M059J (cell line): ENCODE data around the gene KRTAP12-2. TPM values are rescaled to one million over a fixed set of nuclear protein-coding genes. Genes with fewer than 3 reads are reported as not detected.
"Not testable (repeated sequence)": the region's sequence is repeated elsewhere in the genome, so short reads cannot be mapped to it uniquely, and the experiment has no call there.

Source experiments
- DNase-seq: peaks from one replicate; pipeline ENCODE4 v3.0.0-alpha.2; 2012; ENCODE audit warnings: low read depth
- total RNA-seq: library from RNA; depleted of rRNA; stranded (reverse); fragments of >200 nt; shearing (Covaris generic); gene quantifications from 2 replicates; pipeline ENCODE4 v1.2.3, GENCODE V29; 2014

KRTAP12-2 gene
- total RNA-seq, 1 experiment from 2014 or later = not detected

- no peak for DNase-seq
Measured at GRCh38 chr21:44702111-44702972, 35.6 kb upstream of the KRTAP12-2 start.

DNA sequence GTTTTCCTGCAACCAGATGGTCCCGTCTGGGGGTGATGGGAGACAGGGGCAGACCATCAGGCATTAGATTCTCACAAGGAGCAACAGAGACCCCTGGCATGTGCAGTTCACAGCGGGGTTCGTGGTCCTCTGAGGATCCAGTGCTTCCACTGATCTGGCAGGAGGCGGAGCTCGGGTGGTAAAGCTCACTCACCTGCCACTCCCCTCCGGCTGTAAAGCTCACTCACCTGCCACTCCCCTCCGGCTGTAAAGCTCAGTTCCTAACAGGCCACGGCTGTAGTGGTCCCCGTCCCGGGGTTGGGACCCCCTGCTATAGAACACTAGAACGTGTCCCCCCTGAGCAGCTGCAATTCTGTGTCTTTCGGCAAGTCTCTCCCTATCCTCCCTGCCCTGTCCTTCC lies 34.8 kb upstream of the KRTAP12-2 start:
- DNase-seq = no peak

GRCh38 chr21:44701023-44701400 lies 34.3 kb upstream of the KRTAP12-2 start:
- no peak for DNase-seq

- DNase-seq = no peak
Measured at GRCh38 chr21:44700101-44701022, 33.6 kb upstream of the KRTAP12-2 start.

DNA sequence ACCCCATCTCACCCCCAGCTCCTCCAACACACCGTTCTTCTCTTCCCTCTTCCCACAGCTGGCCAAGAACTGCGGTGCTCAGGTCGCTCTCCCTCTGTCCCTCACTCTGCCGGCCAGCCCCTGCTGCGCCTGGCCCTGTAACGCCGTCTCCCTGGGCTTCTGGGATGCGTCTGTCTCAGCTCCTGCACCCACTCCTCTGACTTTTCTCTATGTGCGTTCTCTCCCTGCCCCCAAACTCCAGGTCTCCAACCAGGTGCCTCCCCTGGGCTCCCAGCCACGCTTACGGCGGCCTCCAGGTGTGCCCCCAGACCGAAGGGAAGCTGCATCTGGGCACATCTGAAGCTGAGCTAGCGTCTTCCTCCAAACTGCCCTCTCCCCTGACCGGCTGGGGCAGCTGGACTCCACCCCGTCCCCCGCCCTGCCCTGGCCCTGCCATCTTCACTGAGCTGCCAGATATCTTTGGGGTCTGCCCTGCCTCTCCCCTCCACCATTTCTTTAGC lies 32.8 kb upstream of the KRTAP12-2 start:
- DNase-seq = no peak

GRCh38 chr21:44697811-44698734 lies 31.3 kb upstream of the KRTAP12-2 start:
- DNase-seq = peak; percentile 13

DNA sequence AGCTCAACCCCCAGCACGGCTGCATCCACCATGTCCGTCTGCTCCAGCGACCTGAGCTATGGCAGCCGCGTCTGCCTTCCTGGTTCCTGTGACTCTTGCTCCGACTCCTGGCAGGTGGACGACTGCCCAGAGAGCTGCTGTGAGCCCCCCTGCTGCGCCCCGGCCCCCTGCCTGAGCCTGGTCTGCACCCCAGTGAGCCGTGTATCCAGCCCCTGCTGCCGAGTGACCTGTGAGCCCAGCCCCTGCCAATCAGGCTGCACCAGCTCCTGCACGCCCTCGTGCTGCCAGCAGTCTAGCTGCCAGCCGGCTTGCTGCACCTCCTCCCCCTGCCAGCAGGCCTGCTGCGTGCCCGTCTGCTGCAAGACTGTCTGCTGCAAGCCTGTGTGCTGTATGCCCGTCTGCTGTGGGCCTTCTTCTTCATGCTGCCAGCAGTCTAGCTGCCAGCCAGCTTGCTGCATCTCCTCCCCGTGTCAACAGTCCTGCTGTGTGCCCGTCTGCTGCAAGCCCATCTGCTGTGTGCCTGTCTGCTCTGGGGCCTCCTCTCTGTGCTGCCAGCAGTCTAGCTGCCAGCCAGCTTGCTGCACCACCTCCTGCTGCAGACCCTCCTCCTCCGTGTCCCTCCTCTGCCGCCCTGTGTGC lies 30.6 kb upstream of the KRTAP12-2 start, which contains the start of gene KRTAP10-12:
Gene KRTAP10-12 (plus strand): TSS at position 1 of the 639 bp plus-strand sequence. CDS start 30 bp downstream, at position 31.
- DNase-seq = not testable (repeated sequence)

GRCh38 chr21:44696572-44696971 lies 29.8 kb upstream of the KRTAP12-2 start:
- DNase-seq = no peak

DNA sequence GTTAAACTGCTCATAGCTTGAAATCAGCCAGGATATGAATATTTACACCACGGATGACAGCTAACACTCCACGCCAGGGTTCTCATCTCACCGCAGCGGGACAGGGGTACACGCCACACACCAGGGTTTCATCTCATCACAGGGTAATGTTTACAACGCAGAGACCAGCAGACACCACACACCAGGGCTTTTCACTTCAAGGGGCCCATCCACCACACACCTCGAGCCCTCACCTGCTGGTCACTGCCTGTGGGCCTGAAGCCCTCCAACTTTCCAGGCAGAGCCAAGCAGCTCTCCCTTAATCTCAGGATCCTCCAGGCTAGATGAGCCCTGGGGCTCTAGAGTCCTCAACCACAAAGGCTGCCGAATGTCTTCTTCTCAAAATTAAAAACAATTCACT lies 28.9 kb upstream of the KRTAP12-2 start:
- DNase-seq = no peak

DNA sequence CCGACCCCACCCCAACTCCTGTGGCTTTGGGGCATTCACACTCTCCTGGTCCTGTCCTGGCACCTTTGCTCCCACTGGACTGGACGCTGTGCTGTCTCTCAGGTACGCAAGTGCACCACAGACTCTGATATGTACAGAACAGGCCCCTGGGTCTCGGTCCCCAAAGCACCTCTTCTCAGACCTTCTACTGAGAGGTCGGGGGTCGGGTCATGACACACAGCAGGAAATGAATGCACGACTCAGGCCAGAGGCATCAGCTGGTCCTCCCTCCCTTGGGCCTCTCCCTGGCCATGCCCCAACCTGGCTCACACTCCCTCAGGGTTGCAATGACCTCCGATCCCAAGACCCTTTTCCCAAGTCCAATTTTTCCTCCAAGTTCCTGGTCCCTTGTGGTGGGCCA lies 28.5 kb upstream of the KRTAP12-2 start:
- no peak for DNase-seq

- no peak for DNase-seq
Measured at GRCh38 chr21:44694776-44695175, 28.0 kb upstream of the KRTAP12-2 start.

DNA sequence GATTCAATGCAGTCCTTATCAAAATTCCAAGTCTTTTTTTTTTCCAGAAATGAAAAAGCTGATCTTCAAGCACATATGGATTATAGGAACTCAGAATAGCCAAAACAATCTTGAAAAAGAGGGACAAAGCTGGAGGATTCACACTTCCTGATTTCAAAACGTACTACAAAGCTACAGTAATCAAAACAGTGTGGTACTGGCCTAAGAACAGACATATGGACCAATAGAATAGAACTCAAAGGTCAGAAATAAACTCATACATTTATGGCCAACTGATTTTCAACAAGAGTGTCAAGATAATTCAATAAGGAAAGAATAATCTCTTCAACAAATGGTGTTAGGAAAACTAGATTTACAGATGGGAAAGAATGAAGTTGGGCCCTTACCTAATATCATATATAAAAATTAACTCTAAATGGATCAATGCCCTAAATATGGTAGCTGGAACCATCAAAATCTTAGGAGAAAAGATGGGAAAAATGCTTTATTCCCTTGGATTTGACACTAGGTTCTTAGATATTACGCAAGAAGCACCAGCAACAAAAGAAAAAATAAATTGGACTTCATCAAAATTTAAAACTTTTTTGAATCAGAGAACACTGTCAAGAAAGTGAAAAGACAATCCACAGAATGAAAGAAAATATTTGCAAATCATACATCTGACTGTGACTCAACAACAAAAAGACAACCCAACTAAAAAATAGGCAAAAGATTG lies 26.2 kb upstream of the KRTAP12-2 start:
- no peak for DNase-seq

GRCh38 chr21:44691686-44692085 lies 25.0 kb upstream of the KRTAP12-2 start:
- DNase-seq = no peak

GRCh38 chr21:44689740-44690139 lies 23.0 kb upstream of the KRTAP12-2 start:
- DNase-seq = not testable (repeated sequence)

- DNase-seq = no peak
Measured at GRCh38 chr21:44687671-44688070, 20.9 kb upstream of the KRTAP12-2 start.

GRCh38 chr21:44686843-44687561 lies 20.3 kb upstream of the KRTAP12-2 start:
- no peak for DNase-seq

DNA sequence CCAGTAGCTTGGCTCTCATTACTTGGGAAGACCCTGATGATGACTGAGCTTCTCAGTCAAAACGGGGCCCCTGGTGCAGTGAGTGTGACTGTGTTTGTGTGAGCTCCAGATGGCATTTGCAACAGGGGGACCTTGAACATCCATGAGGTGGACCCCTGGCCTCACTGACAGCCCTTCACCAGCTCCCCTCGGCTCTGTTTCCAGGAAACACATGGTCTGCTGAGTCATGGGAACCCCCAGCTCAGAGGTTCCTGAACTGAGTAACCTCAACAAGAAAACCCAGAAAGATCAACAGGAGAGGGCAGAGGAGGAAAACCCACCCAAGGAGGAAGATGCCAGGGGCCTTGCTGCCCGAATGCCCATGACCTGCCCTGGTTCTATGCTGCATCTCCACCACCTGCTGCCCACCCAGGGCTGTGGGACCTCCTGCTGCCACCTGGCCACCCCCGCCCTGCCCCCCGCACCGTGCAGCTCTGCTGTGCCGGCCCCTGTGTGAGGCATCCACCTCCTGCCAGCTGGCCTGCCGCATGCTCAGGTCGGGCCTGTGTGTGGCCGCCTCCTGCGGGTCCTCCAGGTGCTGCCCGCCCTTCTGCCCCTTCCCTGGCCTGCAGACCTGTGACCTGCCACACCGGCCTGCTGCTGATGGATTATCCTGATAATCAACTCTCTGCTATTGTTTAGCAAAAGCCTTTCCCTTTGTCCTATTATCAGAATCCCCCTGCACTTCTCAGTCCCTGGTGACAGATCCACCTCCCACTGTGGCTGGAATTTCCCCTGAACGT lies 19.5 kb upstream of the KRTAP12-2 start:
- DNase-seq = no peak

- DNase-seq = not testable (repeated sequence)
Measured at GRCh38 chr21:44685050-44685449, 18.3 kb upstream of the KRTAP12-2 start.

DNA sequence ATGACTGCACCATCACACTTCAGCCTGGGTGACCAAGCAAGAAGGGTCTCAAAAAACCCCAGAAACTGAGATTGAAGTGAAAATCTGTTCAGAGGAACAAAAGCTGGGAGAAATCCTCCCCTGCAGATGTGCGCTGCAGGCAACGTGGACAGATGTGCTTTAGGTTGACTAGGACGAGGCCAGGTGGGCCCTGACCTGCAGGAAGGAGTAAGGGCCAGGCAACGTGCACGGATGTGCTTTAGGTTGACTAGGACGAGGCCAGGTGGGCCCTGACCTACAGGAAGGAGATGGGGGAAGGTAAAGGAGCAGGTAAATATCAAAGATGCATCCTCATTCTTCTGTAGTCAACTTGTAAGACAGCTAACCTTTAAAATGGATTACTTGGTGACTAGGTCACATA lies 17.8 kb upstream of the KRTAP12-2 start:
- no peak for DNase-seq
